NCI-H345 treated with DMSO at 0.1 percent for 48 hours (cell line): Measurements from ENCODE around the gene GMEB2.
"Not testable (repeated sequence)": the region's sequence is repeated elsewhere in the genome, so short reads cannot be mapped to it uniquely, and the experiment has no call there.

ENCODE experiments used
- DNase-seq: peaks from one replicate; lab custom pipeline; 2025; ENCODE audit not compliant: unreplicated experiment; lab: John Stamatoyannopoulos, UW

The GMEB2 gene

DNA sequence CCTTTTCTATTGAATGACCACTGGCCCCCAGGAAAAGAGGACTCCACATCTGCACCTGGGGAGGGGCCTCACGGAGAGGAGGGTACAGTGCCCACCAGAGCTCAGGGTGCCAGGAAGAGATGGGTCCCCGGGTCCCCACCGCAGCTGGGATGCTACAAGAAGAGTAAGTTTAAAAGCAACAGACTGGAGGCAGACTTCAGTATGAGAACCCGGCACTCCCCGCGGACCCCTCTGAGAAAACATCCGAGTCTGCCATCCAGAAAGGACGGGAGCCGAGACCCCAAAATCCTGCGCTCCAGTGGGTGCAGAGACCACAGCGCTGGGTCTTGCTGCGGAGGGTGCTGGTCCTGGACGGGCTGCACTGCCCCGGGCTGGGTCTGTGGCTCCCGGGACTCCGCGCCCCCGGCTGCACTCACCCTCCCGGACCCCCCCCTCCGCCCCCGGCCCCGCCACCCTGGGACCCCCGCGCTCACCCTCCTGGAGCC lies 53.2 kb downstream of the GMEB2 start:
- no peak for DNase-seq

- DNase-seq = no peak
Measured at GRCh38 chr20:63572788-63573646, 53.9 kb downstream of the GMEB2 start.

DNA sequence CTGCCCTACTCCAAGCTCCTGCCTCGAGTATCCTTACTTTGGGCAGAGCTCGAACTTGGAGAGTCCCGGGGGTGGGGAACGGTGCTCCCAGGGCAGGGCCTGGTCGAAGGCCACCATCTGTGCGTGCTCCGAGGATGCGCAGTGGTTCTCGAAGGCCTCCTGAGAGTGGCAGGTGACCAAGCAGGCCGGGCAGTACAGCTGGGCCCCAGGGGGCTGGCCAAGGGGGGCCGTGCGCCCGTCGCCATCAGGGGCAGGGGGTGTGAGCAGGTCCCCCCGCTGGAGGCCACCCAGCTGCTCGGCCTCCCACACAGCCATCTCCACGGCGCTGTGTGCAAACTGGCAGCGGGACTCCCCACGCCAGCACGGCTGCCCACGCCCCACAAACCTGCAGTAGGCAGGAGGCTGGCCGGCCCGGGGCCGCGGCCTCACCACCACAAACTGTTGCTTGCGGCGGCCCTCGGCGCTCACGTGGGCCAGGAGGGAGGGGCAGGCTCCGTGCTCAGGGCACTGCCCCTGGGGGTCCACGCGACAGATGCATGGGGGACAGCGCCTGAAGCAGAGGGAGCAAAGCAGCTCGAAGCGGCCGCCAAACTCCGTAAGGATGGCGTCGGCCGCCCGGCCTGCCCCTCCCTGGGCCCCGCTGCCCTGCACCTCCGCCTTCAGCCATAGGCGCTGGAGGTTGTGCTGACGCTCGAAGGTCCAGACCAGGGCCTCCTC lies 54.7 kb downstream of the GMEB2 start:
- DNase-seq = no peak

GRCh38 chr20:63571087-63571478 lies 55.8 kb downstream of the GMEB2 start:
- DNase-seq = not testable (repeated sequence)

DNA sequence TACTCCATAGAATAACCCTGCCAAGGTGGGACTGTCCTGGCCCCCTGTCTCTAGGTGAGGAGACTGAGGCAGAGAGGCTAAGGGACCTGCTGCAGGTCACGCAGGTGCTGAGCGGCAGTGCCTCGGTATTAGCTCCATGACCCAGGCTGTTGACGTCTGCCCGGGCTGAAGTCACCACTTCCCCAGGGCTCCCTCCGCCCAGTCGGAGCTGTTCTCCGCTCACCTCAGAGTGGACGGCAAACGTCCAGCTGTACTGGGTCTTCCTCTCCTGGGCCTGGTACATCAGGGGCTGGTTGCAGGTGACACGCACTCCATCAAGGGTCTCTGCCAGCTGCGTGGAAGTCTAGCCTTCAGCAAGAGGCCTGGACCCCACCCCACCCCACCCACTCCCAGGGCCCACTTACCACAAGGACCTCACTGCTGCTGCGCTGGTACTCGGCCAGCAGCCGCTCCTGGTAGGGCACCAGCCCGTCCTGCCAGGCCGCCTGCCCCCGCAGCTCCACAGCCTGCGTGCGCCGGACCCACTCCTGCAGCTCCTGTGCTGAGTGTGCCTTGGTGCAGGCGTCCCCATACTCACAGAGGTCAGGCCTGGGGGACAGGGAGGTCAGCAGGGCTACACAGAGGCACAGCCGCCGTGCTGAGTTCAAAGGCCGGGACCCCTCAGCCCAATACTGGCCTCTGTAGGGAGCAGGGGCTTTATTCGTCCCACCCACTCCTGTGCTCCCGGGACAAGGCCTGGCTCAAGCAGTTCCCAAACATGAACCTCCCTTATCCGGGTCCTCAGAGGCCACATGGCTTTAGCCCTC lies 56.4 kb downstream of the GMEB2 start:
- DNase-seq = no peak

DNA sequence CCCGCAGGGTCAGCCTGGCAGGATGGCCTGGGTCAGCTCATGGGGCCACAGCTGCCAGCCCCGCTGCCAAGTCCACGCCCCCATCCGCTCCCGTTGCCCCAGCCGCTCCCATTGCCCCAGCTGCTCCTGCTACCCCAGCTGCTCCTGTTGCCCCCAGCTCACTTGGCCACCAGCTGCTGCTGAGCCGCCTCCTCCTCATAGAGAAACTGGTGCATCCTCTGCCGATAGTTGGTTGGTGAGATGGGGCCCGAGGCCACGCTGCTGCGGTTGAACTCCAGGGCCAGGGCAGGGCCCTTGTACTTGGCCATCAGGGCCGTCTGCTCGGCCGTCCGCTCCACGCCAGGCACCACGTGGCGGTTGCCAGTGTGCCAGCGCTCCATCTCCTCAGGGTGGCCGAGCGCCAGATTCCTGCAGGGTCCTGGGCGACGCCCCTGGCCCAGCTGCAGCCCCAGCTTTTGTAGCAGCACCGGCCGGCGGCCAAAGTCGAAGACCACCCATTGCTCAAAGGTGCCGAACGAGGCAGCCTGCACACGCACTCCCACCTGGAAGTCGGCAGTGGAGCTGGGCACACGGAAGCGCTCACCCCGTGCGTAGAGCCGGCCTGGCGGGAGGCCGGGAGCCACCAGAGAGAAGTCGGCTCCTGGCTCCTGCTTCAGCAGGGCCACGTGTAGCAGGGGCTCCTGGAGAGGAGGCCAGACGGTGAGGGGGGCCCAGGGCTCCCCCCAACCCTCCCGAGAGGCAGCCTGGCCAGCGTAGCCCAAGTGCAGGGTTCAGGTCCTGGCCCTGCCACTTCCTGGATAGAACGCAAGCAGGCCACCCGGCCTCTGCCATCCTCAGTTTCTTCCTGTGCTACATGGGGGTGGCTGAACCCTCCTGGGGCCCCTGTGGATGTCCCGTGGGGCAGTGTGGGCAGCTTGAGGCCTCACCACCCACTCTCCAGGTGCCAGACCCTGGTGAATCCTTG lies 57.6 kb downstream of the GMEB2 start:
- no peak for DNase-seq

- DNase-seq = no peak
Measured at GRCh38 chr20:63568170-63568981, 58.5 kb downstream of the GMEB2 start.

GRCh38 chr20:63567386-63568169 lies 59.3 kb downstream of the GMEB2 start:
- no peak for DNase-seq

- no peak for DNase-seq
Measured at GRCh38 chr20:63567136-63567385, 59.8 kb downstream of the GMEB2 start.

- DNase-seq = no peak
Measured at GRCh38 chr20:63566395-63567135, 60.3 kb downstream of the GMEB2 start.

DNA sequence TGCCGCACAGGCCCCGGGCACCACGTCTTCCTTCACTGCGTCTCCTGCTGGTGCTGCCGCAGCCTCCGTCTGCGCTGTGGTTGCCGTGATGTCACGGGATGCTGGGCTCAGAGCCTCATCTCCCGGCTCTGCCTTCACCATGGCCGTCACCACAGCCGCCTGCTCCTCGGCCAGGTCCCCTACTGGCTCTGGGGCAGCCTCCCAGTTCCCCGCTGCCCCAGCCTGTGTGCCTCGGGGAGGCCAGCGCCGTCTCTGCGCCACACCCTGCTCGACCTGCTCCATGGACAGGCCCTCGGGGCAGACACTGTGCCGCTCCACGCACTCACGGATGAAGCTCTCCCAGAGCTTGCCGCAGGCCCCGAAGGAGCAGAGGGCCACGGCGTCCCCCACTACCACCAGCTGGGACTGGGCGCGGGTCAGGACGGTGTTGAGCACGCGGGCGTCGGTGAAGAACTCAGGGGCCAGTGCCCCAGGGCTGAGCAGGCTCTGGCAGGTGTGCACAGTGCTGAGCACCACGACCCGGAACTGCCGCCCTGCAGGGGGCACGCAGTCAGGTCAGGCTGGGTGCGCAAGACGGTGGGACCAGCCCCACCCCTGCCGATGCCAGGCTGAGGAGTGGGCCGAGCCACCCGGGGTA lies 61.1 kb downstream of the GMEB2 start:
- no peak for DNase-seq

- DNase-seq = no peak
Measured at GRCh38 chr20:63565021-63565698, 61.7 kb downstream of the GMEB2 start.

DNA sequence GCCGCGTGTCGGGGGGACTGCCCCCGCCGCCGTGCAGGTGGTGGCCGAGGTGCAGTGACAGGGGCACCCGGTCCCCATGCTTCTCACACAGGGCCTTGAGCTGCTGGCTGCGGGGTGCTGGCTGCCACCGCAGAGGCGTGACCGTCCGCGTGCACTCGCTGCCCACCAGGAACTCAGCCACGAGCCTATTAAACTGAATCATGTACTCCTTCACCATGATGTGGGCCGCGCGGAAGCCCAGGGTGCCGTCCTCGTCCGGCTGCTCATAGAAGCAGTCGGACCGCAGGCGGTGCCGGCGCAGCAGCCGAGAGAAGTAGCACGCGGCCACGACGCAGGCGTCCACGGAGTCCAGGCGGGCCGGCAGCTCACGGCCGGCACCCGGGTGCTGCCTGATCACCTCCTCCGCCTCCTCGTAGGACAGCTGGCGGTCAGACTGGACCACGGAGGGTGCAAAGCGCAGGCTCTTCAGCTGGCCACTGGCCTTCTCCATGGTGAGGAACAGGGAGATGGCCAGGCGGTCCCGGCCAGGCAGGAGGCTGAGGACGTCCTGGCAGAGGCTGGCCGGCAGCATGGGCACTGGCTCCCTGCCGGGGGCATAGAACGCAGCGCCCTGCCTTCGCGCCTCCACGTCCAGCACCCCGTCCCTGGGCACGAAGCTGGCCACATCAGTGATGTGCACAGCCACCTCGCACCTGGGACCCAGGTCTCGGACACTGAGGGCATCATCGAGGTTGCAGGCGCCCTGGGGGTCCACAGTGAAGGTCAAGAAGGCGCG lies 62.7 kb downstream of the GMEB2 start:
- DNase-seq = no peak

GRCh38 chr20:63563225-63563935 lies 63.5 kb downstream of the GMEB2 start:
- no peak for DNase-seq

DNA sequence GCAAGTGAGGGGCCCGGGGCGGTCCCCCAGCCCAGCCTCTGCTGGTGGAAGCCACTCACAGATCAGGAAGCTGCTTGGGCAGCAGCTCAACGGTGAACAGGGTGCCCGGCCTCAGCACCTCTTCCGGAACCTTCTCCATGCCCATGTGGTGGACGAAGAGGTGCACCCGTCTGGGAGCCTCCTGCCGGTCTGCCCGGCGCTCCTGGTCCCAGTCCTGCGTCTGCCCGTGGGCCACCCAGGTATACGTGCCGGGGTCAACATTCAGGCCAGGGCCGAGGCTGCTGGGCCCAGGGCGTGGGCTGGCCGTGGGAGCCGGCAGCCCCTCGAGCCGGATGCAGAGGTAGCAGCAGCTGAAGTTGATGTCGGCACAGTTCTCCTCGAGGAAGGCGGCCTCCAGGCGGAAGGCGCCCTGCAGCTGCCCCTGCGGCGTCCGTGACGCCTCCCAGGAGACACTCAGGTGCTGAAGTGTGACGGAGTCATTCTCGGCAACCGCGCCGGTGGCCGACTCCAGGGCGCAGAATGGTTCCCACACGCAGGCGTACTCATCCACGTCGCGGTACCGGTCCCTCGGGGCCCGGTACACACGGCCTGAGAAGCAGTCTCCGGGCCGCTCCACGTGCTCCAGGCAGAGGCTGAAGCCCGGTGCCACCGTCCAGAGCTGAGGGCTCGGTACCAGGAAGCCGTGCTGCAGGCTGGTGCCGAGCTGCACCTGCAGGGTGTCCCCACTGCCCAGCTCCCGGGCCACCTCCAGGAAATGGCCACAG lies 64.3 kb downstream of the GMEB2 start:
- no peak for DNase-seq
